Mesothelial cell of epicardium (in vitro differentiated cells): ENCODE results near the gene MTA2. TPM values are rescaled to one million over a fixed set of nuclear protein-coding genes. Genes with fewer than 3 reads are reported as not detected.

Source experiments
- DNase-seq, 2 experiments: peaks; one replicate each; pipeline ENCODE4 v3.0.0; 2021; ENCODE audit warnings: low spot score in 2 of 2; ENCODE audit not compliant: unreplicated experiment in 2 of 2
- H3K27ac Mint-ChIP-seq: 2 replicates; pipeline ENCODE4 v1.8.0; 2021; ENCODE audit warnings: mixed read lengths
- H3K27me3 Mint-ChIP-seq: 2 replicates; pipeline ENCODE4 v1.8.0; 2021; ENCODE audit warnings: low read depth, mixed read lengths
- H3K36me3 Mint-ChIP-seq: 2 replicates; pipeline ENCODE4 v1.8.0; 2021; ENCODE audit warnings: mixed read lengths
- H3K4me1 Mint-ChIP-seq: 2 replicates; pipeline ENCODE4 v1.8.0; 2021; ENCODE audit warnings: mixed read lengths
- H3K4me3 Mint-ChIP-seq: 2 replicates; pipeline ENCODE4 v1.8.0; 2021; ENCODE audit warnings: mild to moderate bottlenecking, moderate library complexity, mixed read lengths
- H3K9me3 Mint-ChIP-seq: 2 replicates; pipeline ENCODE4 v1.8.0; 2021; ENCODE audit warnings: mixed read lengths
- total RNA-seq: library from RNA; stranded (reverse); gene quantifications from 3 replicates; pipeline ENCODE4 v1.2.1, GENCODE V29; 2021
- TF ChIP-seq, protein P1 (sequence below): fragments of 200-600 bp; sonication (generic); IDR thresholded peaks from one replicate; pipeline ENCODE4 v1.5.0; 2021; ENCODE audit warnings: antibody characterized with exemption; ENCODE audit not compliant: unreplicated experiment

The MTA2 gene
- total RNA-seq, 1 donor from 2014 or later, result 126 TPM

DNA sequence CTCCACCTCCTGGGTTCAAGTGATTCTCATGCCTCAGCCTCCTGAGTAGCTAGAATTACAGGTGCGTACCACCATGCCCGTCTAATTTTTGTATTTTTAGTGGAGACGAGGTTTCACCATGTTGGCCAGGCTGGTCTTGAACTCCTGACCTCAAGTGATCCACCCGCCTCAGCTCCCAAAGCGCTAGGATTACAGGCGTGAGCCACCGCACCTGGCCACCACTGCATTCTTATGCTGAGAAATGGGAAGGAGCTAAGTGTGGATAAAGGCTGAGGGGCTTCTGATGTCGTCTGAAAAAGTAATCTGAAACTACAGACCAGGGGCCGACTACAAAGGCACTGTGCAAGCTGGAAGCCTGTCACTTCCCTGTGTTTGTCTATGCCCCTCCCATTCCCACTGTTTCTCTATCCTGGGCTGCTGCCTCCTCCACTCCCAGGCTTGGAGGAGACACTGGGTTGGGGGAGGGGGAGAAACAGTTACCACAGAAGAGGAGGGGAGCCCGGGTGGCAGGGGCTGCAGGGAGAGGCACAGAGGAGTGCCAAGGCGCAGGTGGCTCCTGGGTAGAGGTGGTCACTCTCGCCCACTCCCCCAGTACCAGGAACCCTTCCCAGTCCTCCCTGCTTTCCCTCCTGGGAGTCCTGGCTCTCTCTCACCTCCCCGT, 2.9 kb upstream of the MTA2 start:
- DNase-seq, result no peak
- Mint-ChIP-seq H3K4me1 (peaks cover 24% of the 10 kb centered on the region), H3K9me3 (no peaks in the 10 kb centered on the region), H3K27me3 (peaks cover 4% of the 10 kb centered on the region), H3K36me3 (peaks cover 10% of the 10 kb centered on the region), H3K27ac (no peak overlapping the region), H3K4me3 (no peak overlapping the region)
- TF ChIP-seq, protein P1, sequence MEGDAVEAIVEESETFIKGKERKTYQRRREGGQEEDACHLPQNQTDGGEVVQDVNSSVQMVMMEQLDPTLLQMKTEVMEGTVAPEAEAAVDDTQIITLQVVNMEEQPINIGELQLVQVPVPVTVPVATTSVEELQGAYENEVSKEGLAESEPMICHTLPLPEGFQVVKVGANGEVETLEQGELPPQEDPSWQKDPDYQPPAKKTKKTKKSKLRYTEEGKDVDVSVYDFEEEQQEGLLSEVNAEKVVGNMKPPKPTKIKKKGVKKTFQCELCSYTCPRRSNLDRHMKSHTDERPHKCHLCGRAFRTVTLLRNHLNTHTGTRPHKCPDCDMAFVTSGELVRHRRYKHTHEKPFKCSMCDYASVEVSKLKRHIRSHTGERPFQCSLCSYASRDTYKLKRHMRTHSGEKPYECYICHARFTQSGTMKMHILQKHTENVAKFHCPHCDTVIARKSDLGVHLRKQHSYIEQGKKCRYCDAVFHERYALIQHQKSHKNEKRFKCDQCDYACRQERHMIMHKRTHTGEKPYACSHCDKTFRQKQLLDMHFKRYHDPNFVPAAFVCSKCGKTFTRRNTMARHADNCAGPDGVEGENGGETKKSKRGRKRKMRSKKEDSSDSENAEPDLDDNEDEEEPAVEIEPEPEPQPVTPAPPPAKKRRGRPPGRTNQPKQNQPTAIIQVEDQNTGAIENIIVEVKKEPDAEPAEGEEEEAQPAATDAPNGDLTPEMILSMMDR, result no peak

DNA sequence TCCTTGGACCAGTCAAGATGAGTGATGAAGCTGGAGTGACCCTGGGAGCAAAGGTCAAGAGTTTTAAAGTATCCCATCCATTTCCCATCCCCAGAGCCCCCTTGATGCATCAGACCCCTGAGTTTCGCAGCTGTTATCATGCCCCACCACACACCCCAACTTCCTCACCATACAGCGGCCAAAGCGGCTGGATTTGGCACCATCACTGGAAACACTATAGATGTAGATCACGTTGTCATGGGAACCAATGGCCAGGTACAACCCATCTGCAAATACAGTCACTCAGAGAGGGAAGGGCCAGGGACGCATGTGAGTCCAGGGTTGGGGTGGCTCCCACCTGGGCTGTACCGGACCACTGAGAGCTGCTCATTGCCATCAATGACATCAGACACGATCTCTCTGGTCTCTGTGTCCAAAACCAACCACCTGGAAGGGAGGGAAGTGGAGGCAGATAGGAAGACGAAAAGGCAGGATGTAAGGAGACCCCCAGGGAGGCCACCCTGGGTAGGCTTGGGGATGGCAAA, 2.2 kb upstream of the MTA2 start:
- no peak for DNase-seq
- Mint-ChIP-seq H3K9me3 (no peaks in the 10 kb centered on the region), H3K27ac (no peak overlapping the region), H3K4me1 (peaks cover 32% of the 10 kb centered on the region), H3K4me3 (peak overlapping the region; percentile 53), H3K36me3 (peaks cover 8% of the 10 kb centered on the region), H3K27me3 (peaks cover 4% of the 10 kb centered on the region)
- TF ChIP-seq, protein P1, result no peak

DNA sequence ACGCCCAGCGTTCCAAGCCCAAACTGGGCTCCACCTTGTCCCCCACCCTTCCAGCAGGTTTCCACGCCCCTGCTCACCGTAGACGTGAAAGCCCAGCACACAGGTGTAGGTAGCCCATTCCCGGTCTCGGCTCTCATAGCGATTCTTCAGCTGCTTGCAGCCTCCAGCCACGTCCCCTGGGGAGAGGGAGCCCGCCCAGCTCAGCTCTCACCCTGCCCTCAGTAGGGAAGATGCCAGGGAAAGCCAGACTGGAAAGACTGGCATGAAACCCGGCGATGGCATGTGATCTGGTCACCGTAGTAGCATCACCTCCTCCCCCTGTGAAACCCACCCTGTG, 1.4 kb upstream of the MTA2 start:
- peak overlapping the region; percentile 53 for H3K4me3 Mint-ChIP-seq
- H3K27ac Mint-ChIP-seq, result peak overlapping the region; percentile 11
- peaks cover 4% of the 10 kb centered on the region for H3K27me3 Mint-ChIP-seq
- H3K9me3 Mint-ChIP-seq, result no peaks in the 10 kb centered on the region
- peaks cover 15% of the 10 kb centered on the region for H3K36me3 Mint-ChIP-seq
- H3K4me1 Mint-ChIP-seq, result peaks cover 35% of the 10 kb centered on the region
- no peak for DNase-seq
- TF ChIP-seq, protein P1, result no peak

DNA sequence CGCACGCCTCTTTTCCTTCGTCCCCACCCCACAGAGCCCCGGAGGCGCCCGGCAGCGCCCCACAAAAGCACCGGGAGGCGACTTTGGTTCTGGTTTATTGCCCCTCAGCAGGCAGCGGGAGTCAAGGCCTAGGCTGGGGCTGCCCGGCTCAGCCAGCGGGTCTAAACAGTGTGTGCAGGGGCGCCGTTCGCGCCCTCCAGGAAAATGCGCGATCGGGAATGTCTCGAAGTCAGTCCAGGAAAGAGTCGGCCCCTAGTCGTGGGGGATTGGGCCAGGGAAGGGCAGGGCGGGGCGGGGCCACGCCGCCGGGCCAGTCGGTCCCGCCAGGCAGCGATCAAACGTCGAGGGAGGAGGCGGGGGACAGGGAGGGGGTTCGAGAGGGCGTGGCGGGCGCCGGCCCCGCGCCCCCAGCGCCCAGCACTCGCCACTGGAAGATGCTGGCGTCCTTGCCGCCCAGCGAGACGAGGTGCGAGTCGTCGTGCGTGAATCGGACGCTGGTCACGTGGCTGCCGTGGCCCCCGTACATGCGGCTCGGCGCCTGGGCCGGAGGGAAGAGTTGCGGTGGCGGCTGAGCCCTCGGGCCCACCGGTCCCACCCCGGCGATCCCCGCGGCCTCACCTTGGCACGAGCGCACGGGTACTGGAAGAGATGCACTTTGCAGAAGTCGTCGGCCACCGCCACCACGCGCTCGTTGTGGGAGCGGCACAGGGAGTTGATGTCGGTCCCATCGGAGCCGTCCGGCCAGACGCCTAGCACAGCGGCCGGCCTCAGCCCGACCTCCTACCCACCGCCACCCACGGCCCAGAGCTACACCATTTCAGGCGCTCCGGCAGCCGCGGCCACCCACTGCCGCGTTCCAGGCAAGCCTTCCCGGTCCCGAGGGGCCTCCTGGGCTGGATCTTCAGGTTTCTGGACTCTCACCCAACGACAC, 741 bp upstream of the MTA2 start:
- peak in 1 of 2 experiments; percentile 47 for DNase-seq
- Mint-ChIP-seq H3K4me3 (peak overlapping the region; percentile 81), H3K4me1 (peaks cover 35% of the 10 kb centered on the region), H3K27ac (peak overlapping the region; percentile 94), H3K36me3 (peaks cover 20% of the 10 kb centered on the region), H3K9me3 (no peaks in the 10 kb centered on the region), H3K27me3 (peaks cover 4% of the 10 kb centered on the region)
- TF ChIP-seq, protein P1, result no peak

DNA sequence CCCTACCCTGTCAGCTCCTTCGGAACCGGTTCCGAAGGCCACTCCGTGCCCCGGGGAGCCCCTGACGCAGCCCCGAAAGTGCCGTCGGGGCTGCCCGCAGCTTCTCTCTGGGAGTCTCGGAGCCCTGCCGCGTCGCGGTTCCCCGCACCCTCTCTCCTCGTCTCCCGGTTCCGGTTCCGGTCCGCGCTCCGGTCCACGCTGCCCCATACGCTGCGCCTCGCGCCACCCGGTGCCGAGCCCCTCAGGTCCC, 618 bp downstream of the MTA2 start:
- peaks cover 33% of the 10 kb centered on the region for H3K4me1 Mint-ChIP-seq
- no peak for DNase-seq
- peak overlapping the region; percentile 81 for H3K4me3 Mint-ChIP-seq
- peaks cover 4% of the 10 kb centered on the region for H3K27me3 Mint-ChIP-seq
- H3K36me3 Mint-ChIP-seq, result peaks cover 22% of the 10 kb centered on the region
- H3K27ac Mint-ChIP-seq, result peak overlapping the region; percentile 82
- no peaks in the 10 kb centered on the region for H3K9me3 Mint-ChIP-seq
- TF ChIP-seq, protein P1, result no peak
